Stomach (tissue), 4 donors: ENCODE data around the gene DES.

Source experiments
- CTCF ChIP-seq, 7 experiments: fragments of 450-650 bp in 4 of 7; fragments of 200-600 bp in 3 of 7; sonication (generic) in 3 of 7; IDR thresholded peaks; one replicate each; pipeline ENCODE4 v1.5.1; 2016 to 2019; ENCODE audit warnings: antibody characterized with exemption in 7 of 7, control low read depth in 2 of 7, mild to moderate bottlenecking in 1 of 7
- EP300 ChIP-seq: sonication (generic); formaldehyde crosslinking; IDR thresholded peaks from one replicate; pipeline ENCODE4 v1.6.1; 2017; ENCODE audit warnings: antibody characterized with exemption
- POLR2A ChIP-seq, 4 donors: fragments of 450-650 bp; IDR thresholded peaks; one replicate each; pipeline ENCODE4 v1.6.1; 2016; ENCODE audit warnings: antibody characterized with exemption in 4 of 4, control low read depth in 2 of 4, mild to moderate bottlenecking in 1 of 4, moderate library complexity in 1 of 4

- TF ChIP-seq CTCF (IDR thresholded peaks at IDR 0.05) = peak in 2 of 7 experiments; percentile 21 to 36
- no peak for TF ChIP-seq POLR2A (IDR thresholded peaks at IDR 0.05)
- TF ChIP-seq EP300 = peak; percentile 78
These were observed 15.7 kb downstream of the DES start for GRCh38 chr2:219433666-219434467.
